Left renal cortex interstitium (tissue), 4 donors: ENCODE measurements around the gene GRK6. TPM values are rescaled to one million over a fixed set of nuclear protein-coding genes. Genes with fewer than 3 reads are reported as not detected.

ENCODE experiments used
- DNase-seq, 4 donors: peaks; one replicate each; pipeline ENCODE4 v3.0.0-alpha.2; 2013; ENCODE audit warnings: low read depth in 4 of 4, low spot score in 2 of 4, missing footprints in 1 of 4
- polyA plus RNA-seq, 4 donors: library from polyadenylated mRNA; unstranded; fragments of 120-200 nt; gene quantifications; one replicate each; pipeline ENCODE4 v1.2.1, GENCODE V29; 2013; ENCODE audit not compliant: insufficient read length in 4 of 4

GRK6 gene
- 10 to 100 TPM; 24.8 to 34.1 (median 29.4) TPM for polyA plus RNA-seq

DNA sequence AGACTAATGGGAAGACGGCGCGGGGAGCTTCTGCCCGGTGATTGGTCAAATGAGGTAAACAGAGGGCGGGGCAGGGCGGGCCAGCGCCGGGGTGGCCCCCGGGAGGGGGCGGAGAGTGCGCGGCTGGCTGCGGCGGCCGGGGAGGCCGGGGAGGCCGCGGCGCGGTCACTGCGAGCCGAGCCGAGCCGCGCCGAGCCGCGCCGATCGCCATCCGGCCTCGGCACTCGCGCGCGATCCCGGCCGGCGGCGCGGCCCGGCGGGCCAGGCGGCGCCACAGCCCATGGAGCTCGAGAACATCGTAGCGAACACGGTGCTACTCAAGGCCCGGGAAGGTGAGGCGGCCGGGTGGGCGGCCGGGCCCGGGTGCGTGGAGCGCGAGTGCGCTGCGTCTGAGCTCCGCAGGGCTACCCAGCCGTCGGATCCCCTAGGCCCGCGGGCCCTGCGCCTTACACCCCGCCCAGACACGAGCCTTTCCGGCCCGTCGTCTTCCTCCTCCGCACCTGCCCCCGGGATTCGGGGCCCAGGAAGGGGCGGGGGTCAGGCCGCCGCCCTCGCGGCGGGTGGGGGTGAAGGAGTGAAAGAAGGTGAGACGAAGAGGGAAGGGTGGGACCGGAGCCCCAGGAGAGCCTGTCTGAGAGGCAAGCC, at the start of gene GRK6:
Gene GRK6, plus strand, starts transcription at position 111 of the 645 bp plus-strand sequence. Its CDS starts 170 bp downstream, at position 281.
- DNase-seq: no peak

DNA sequence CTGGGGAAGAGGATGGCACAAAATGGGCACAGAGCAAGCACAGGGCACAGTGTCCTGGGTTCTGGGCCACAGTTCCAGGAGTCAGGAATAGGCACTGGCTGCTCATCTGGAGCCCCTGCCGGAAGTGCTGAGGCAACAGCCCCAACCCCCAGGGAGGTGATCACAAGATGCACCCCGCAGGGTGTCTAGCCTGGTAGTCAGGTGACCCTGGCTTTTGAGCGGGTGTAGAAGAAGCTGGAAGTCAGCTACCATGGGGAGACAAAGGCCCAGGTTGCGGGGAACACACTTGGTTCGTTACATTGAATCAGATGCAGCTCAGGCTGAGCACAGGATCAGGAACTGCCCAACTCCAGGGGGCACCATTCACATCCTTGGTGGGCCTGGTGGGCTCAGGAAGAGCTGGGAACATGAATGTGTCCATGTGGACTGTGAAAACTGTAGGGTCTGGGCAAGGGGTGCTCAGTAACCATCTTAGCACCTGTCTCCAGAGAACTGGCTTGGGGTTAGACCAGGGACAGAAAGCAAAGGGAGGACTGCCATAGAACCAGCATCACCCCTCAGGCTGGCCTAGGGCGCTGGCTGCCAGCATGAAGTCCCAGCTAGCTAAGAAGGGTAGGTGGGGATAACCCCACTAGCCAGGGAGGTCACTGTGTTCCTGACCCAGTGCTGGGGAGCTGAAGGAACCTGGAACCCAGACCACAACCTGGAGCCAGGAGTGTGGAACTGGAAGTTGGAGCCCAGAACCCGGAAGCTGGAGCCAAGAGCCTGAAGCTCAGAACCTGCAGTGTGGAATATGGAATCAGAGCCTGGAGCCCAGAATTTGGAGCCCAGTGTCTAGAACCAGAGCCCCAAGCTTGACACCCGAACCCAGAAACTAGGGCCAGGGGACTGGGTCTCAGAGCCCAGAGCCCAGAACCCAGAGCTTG, 48.4 kb upstream of the GRK6 start:
- DNase-seq: no peak

DNA sequence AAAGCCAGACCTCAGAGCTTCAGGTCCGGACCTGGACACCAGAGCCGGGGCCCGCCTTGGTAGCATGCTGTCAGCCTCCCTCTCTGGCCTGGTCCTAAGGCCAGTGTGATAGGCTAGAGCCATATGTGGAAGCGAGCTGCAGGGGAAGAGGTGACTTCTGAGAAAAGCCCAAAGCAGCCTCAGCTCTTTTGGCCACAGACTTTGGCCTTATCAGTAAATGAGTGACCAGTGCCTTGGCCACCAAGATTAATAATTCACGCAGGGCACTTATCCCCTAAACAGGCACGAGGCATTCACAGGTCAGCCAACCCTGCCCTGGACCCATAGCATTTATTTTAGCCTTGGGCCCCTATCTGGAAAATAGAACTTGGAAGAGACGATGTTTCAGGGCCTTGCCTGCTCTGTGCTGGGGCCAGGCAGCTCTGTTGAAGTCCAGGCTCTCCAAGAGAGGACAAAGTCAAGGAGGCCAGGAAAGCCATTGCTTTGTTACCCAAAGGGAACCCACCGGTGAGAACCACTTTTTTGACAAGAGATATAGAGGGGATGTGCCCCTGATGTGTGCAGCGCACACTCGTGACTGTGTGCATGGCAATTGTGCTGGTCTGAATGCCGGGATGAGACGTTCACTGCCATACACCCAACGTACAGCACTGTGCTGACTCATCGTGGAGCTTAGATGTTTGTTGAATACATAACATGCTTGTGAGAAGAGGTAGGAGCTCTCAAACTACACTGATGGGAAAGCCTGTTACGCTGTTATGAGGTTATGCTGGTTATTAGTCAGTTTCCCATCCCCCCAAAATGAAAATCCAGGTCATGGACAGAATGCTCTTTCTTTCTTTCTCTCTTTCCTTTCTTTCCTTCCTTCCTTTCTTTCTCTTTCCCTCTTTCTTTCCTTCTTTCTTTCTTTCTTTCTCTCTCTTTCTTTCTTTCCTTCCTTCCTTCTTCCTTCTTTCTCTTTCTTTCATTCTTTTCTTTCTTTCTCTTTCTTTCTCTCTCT, 47.3 kb upstream of the GRK6 start:
- no peak for DNase-seq

DNA sequence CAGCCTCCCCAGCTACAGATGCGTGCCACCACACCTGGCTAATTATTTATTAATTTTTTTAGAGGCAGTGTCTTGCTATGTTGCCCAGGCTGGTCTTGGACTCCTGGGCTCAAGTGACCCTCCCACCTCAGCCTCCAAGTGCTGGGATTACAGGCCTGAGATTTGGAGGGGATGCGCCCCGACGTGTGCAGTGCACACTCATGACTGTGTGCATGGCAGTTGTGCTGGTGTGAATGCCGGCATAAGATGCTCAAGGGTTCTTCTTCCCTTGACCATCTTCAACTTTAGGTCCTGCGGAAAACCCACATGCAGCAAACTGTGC, 45.7 kb upstream of the GRK6 start:
- DNase-seq: no peak

DNA sequence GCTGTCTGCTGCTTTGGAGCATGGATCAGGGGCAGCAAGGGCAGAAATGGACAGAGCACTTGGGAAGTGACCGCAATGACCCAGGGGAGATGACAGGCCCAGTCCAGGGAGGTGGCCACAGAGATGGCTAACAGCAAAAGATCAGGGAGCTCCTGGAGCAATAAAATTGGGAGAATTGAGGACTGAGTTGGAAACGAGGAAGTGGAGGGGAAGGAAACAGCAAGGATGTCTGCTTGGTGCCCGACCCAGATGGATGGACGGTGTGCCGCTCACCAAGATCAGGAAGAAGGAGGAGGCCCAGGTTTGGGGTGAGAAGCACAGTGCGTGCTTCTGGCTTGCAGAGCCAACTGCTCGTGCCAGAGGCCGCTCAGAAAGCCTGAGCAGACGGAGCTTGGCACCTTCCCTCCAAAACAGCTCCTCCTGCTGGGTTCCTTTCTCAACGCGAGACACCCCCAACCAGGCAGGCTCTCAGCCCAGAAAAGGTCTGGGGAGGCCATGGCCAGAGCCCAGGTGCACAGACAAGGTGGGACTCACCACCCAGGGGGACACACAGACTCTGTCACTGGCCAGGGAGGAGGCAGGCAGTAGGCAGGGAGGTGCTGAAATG, 44.0 kb upstream of the GRK6 start:
- DNase-seq: no peak

DNA sequence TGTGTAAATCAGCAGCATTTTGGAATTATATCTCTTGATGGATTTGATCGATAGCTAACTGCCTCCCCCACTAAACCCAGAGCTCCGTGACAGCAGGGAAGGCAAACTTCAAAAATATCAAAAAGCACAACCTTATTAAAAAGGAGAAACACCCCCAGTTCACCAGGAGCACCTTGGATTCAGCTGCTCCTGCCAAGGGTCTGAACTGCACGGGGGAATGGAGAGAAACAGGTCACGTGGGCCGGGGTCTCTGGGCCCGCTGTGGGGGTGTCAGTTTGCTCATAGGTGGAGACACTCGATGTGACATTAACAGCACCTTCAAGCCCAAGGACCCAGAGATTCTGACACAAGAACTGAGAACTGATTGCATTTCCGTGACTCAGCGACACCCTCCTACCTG, 43.3 kb upstream of the GRK6 start:
- no peak for DNase-seq

DNA sequence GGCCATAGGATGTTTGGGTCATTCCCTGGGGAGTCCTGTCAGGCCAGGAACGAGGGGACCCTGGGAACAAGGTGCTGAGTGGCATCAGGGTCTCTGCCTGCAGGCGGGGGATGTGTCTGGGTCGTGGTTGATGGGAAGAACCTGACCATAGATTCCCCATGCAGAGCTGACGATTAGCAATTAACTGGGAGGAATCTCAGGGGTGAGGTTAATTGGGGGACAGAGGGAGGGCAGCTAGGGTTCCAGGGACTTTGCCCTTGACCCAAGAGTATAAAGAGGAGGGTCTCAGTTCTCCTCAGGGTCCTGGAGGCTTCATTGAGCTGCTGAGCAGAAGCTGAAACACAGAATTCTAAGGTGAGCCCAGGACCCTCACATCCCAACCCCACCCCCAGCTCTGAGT, 42.3 kb upstream of the GRK6 start, which contains the start of gene SLC34A1:
Gene SLC34A1, plus strand, starts transcription at position 301 of the 400 bp plus-strand sequence. CDS start 1,308 bp downstream, outside the sequence.
- DNase-seq: no peak

DNA sequence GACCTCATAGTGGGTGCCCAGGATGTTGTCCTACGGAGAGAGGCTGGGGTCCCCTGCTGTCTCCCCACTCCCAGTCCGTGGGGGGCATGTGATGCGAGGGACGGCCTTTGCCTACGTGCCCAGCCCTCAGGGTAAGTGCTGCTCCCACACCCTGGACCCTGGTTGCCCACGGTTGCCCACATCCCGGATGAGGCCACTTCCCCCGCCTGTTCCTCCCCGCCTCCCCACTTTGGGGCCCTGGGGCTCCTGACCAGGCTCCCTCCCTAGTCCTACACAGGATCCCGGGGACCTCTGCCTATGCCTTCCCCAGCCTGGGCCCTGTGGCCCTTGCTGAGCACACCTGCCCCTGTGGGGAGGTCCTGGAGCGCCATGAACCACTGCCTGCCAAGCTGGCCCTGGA, 40.8 kb upstream of the GRK6 start:
- DNase-seq: no peak

DNA sequence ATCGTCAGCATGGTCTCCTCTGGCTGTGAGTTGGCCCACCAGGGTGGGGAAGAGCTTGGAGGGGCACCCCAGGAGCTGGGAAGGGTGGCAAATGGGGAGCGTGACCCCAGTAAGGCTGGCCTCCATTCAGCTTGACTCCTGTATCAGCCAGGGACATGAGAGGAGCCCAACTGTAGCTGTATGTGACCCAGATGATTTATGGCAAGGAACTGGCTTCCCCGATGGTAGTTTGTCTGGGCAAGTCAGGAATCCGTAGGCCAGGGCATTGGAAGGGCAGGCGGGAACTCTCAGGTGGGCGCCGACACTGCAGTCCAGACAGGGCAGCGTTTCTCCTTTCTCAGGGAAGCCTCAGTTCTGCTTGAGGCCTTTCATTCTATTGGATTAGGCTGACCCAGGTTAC, 39.9 kb upstream of the GRK6 start:
- DNase-seq: no peak

DNA sequence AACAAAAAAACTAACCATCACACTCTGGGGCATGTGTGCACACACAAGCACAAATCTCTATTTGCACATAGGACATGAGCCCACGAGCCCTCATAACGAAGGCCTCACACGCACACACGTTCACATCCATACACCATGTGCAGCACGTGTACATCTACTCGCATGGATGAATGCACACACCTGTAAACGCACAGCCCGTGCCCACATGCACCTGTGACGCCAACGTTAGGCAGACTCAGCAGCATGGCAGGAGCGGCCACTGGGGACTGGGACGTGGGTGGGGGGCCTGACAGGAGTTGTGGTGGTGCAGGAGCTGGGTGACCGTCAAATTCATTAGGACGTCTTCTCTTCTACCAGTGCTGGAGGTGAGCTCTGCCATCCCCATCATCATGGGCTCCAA, 39.1 kb upstream of the GRK6 start:
- DNase-seq: no peak

DNA sequence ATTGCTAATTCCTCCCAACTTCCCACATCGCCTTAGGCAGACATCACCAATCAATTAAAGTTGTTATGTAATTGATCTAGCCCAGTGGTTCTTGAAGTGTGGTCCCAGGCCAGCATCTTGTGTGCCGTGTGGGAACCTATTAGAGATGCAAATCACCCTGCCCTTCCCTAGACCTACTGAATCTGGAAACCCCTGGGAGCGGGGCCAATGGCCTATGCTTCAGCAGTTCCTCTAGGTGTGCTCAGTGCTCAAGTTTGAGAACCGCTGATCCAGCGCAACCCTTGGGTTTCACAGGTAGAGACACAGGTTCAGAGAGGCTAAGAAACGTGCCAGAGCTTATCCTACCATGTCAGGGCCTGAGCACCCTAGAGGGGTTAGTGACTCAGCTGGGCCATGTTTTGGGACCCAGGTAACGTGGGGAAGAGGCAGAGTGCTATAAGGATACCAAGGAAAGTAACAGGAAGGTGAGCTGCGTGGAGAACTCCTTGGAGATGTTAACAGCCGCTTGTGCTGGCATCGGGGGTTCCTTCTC, 37.9 kb upstream of the GRK6 start:
- DNase-seq: no peak

DNA sequence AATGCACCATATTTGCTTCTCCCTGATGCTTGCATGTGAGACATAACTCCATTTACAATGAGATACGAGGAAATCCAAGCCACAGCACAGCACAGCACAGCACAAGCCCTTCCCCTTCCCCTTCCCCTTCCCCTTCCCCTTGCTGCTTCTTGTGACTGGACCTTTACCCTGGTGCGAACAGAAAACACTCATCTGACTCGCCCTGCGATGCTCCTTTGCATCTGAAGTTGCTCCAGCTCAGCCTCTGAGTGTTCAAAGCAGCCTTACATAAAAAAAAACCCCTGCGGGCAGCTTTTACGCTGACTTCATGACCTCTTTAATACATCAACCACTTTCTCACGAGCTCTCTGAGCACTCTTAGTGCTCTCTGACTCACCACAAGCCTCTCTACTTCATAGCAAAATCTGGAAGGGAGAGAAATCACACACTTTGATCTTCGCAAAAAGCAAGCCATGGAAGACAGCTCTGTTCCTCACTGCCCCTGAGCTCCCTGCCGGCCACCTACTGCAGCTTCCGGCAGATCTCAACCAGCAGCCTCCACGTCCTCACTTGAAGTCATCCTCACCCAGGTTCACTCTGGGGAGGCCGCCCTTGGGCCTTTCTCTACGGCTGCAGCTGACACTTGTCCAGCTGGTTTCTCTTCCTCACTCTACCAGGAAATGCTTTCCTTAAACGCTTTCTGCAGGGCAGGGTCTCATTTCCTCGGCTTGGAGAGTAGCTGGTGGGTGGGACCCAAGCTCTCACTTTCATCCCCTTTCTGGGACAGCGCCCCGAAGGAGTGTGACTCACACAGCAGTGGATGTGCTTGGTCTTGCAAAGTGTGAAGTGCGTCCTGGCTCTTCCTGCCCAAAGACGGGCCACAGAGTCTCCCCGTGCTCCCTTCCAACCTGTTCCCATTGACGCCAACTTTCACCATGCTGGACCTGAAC, 37.0 kb upstream of the GRK6 start:
- DNase-seq: no peak

DNA sequence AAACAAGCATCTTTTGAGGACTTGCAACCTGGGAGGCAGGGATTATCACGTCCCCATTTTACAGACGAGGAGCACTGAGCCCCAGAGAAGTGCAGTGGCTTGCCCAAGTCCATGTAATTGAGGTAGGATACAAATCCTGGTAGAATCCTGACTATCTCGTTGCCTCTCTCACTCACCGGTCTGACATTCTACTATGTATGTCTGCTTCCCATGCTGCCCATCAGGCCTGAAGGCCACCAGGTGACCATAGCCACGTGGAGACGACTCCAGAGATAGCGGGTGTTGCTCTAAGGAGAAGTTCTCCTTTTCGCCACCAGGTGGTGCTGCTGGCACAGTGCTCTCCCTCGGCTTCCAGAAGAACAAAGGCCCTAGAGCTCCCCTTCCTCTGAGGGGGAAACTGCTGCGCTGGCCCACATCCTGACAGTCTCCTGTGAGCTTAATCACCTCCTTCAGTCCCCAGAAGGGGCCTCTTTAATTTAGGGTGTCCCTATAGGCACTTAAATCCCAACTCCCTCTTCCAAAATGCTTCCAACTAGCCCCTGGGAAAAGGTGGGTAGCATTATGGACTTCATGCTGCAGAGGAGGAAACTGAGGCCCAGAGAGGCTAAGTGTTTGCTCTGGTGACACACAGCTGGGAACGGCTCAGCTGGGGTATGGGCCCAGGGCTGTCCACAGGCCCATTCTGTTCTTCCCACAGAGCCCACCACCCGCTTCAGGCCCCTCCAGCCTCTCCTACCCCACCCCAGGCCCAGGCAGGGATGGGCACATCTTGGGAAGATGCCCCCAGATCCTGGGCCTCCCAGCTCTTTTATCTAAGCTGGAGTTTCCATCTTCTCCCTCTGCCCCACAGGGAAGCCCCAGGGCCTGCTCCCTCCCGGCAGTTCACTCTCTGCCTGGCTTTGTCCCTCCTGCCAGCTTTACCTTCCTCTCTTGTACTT, 35.8 kb upstream of the GRK6 start:
- DNase-seq: peak in 3 of 4 donors; percentile 68 to 83 (median 79)

DNA sequence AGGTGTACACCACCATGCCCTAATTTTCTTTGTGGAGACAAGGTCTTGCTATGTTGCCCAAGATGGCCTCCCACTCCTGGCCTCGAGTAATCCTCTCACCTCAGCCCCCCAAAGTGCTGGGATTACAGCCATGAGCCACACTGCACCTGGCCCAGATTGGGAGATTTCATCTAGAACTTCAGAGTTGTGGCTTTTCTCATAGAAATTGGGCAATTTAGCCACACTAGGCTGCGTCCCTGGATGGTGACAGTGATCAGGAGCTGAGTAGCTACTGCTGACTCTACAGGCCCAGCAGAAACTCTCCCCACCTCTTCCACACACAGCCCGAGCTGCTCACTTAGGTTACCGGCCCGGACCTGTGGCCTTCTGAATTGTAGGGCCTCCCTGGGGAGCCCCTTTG, 33.7 kb upstream of the GRK6 start:
- DNase-seq: no peak

DNA sequence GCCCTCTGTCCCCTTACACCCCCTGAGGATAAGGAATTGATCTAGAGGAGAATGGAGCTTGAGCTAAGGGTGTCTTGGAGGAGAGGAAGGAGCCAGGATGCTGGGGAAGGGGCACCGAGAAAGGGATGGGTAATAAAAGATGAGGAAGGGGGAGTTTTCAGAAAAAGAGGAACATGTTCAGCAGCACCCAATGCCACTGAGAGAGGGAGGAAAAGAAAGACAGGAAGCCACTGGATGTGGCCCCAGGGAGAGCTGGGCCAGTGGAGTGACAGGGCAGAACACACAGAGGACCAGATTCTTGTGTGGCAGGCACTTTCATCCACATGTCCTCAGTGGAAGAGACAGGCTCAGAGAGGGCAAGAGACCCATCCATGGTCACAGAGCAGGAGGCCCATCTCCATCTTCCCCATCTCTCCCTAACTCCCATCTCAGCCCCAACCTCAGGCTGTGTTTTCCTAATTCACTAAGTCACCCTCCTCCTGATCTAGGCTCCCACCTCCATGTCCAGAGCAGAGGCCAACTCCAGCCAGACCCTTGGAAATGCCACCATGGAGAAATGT, 33.2 kb upstream of the GRK6 start:
- DNase-seq: no peak

DNA sequence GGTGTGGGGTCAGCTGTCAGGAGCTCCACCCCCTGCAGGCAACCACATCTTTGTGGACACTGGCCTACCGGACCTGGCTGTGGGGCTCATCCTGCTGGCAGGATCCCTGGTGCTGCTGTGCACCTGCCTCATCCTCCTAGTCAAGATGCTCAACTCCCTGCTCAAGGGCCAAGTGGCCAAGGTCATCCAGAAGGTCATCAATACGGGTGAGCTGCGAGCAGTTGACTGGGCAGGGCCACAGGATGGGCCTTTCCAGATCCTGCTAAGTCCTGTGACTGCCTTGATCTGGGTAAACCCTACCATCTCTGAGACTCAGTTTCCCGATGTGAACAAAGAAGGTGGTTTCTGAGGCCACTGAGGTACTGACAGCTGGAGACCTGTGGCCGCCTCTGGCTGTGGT, 32.5 kb upstream of the GRK6 start:
- DNase-seq: no peak

DNA sequence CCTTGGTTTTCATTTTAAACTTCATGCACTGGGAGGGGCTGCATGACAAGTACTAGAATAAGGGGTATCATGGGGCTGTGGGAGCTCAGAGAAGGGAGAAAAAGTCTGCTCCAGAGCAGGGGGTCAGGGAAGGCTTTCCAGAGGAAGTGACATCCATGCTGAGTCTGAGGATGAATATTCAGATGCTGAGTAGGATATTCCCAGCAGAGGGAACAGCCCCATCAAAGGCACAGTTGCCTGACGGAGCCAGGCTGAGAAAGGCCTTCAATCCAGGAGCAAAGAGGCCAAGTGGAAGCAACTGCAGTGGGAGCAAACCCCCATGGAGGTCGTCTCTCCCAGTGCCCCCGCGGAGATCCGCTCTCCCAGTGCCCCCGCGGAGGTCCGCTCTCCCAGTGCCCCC, 30.4 kb upstream of the GRK6 start:
- DNase-seq: no peak

DNA sequence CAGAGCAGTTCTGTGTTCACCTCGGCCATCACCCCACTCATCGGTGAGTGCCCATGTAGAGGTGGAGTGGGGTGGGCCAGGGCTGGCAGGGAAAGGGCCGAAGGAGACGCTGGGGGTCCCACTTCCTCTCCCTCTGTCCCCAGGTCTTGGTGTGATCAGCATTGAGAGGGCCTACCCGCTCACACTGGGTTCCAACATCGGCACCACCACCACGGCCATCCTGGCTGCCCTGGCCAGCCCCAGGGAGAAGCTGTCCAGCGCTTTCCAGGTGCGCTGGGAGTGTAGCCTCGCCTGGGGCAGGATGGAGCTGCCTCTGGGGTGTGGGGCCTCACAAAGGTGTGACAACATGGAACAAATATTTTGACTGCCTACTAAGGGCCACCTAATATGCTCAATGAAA, 29.7 kb upstream of the GRK6 start:
- DNase-seq: no peak
